Mesenchymal stem cell (in vitro differentiated cells and primary cell): ENCODE data around the gene RBM6.

Experiments used
- DNase-seq: peaks from one replicate; pipeline ENCODE4 v3.0.0-alpha.2; 2013
- H2AFZ ChIP-seq: one replicate; pipeline ENCODE4 v1.6.1; 2013; ENCODE audit warnings: low read depth, mild to moderate bottlenecking, control low read depth, inconsistent platforms, low read length, moderate library complexity
- H2AK5ac ChIP-seq: 2 replicates; pipeline ENCODE4 v1.6.1; 2013; ENCODE audit warnings: low read length, moderate library complexity, mild to moderate bottlenecking, inconsistent platforms; ENCODE audit not compliant: severe bottlenecking
- H2BK120ac ChIP-seq: one replicate; pipeline ENCODE4 v1.6.1; 2013; ENCODE audit warnings: low read depth, mild to moderate bottlenecking, inconsistent platforms, low read length, moderate library complexity
- H2BK12ac ChIP-seq, 2 experiments: one replicate each; pipeline ENCODE4 v1.6.1; 2013; ENCODE audit warnings: inconsistent platforms in 2 of 2, low read length in 2 of 2, mild to moderate bottlenecking in 2 of 2, moderate library complexity in 2 of 2, control low read depth in 1 of 2
- H2BK15ac ChIP-seq: one replicate; pipeline ENCODE4 v1.6.1; 2013; ENCODE audit warnings: mild to moderate bottlenecking, low read depth, inconsistent platforms; ENCODE audit not compliant: poor library complexity, severe bottlenecking
- H2BK5ac ChIP-seq: 2 replicates; pipeline ENCODE4 v1.6.1; 2013; ENCODE audit warnings: low read depth, mild to moderate bottlenecking, low read length, control low read depth, inconsistent platforms; ENCODE audit not compliant: poor library complexity, severe bottlenecking
- H3K14ac ChIP-seq, 2 experiments: one replicate each; pipeline ENCODE4 v1.6.1; 2013; ENCODE audit warnings: inconsistent platforms in 2 of 2, low read length in 2 of 2, control low read depth in 1 of 2, mild to moderate bottlenecking in 1 of 2, moderate library complexity in 1 of 2
- H3K18ac ChIP-seq, 2 experiments: one replicate each; pipeline ENCODE4 v1.6.1; 2013; ENCODE audit warnings: inconsistent platforms in 2 of 2, low read length in 2 of 2, control low read depth in 1 of 2, low read depth in 1 of 2, mild to moderate bottlenecking in 1 of 2
- H3K23ac ChIP-seq, 2 experiments: one replicate each; pipeline ENCODE4 v1.6.1; 2013; ENCODE audit warnings: inconsistent platforms in 2 of 2, low read length in 2 of 2, mild to moderate bottlenecking in 2 of 2, moderate library complexity in 2 of 2, control low read depth in 1 of 2
- H3K27ac ChIP-seq: 2 replicates; pipeline ENCODE4 v1.5.1; 2013; ENCODE audit warnings: mild to moderate bottlenecking, moderate library complexity, low read length, control low read depth, inconsistent platforms; ENCODE audit not compliant: poor library complexity, severe bottlenecking
- H3K27me3 ChIP-seq, 2 experiments: 2 replicates each; pipeline versions ENCODE4 v1.6.1 to v1.7.0; 2013; ENCODE audit warnings: low read length in 2 of 2, mild to moderate bottlenecking in 2 of 2, moderate library complexity in 2 of 2, control low read depth in 1 of 2, inconsistent platforms in 1 of 2; ENCODE audit not compliant: control insufficient read depth in 1 of 2, insufficient read depth in 1 of 2
- H3K36me3 ChIP-seq, 2 experiments: 2 replicates each; pipeline versions ENCODE4 v1.6.1 to v1.7.0; 2013; ENCODE audit warnings: low read length in 2 of 2, control low read depth in 1 of 2, inconsistent platforms in 1 of 2, low read depth in 1 of 2, mild to moderate bottlenecking in 1 of 2; ENCODE audit not compliant: insufficient read depth in 2 of 2, control insufficient read depth in 1 of 2
- H3K4ac ChIP-seq, 2 experiments: one replicate each; pipeline ENCODE4 v1.6.1; 2013; ENCODE audit warnings: inconsistent platforms in 2 of 2, low read length in 2 of 2, mild to moderate bottlenecking in 2 of 2, moderate library complexity in 2 of 2, control low read depth in 1 of 2, low read depth in 1 of 2
- H3K4me1 ChIP-seq: 2 replicates; pipeline ENCODE4 v1.6.1; 2013; ENCODE audit warnings: low read depth, low read length, control low read depth; ENCODE audit not compliant: control insufficient read depth, insufficient read depth
- H3K4me2 ChIP-seq: 2 replicates; pipeline ENCODE4 v1.6.1; 2013; ENCODE audit warnings: low read length, mild to moderate bottlenecking, inconsistent platforms; ENCODE audit not compliant: poor library complexity, severe bottlenecking
- H3K4me3 ChIP-seq, 2 experiments: 2 replicates each; pipeline versions ENCODE4 v1.5.1 to v1.7.0; 2013; ENCODE audit warnings: low read length in 2 of 2, mild to moderate bottlenecking in 2 of 2, control low read depth in 1 of 2, low read depth in 1 of 2; ENCODE audit not compliant: insufficient read depth in 1 of 2
- H3K79me1 ChIP-seq: replicated peaks from 2 replicates; pipeline ENCODE4 v1.6.1; 2013; ENCODE audit warnings: mild to moderate bottlenecking, control low read depth, low read length, inconsistent platforms; ENCODE audit not compliant: poor library complexity, severe bottlenecking
- H3K9ac ChIP-seq: 2 replicates; pipeline ENCODE4 v1.7.0; 2013; ENCODE audit warnings: mild to moderate bottlenecking, low read length, moderate library complexity
- H3K9me3 ChIP-seq: 2 replicates; pipeline ENCODE4 v1.7.0; 2013; ENCODE audit warnings: mild to moderate bottlenecking, low read length; ENCODE audit not compliant: control insufficient read depth
- H4K8ac ChIP-seq: one replicate; pipeline ENCODE4 v1.6.1; 2013; ENCODE audit warnings: inconsistent platforms, mild to moderate bottlenecking, low read length, moderate library complexity
- H4K91ac ChIP-seq: one replicate; pipeline ENCODE4 v1.6.1; 2013; ENCODE audit warnings: mild to moderate bottlenecking, low read length, inconsistent platforms
- WGBS: methylation state at CpG from one replicate; pipeline ENCODE4 v1.1.7; 2013; ENCODE audit warnings: mixed read lengths; 5-methylcytosine and 5-hydroxymethylcytosine counted together

Gene RBM6

GRCh38 chr3:50050361-50050760, 110.4 kb downstream of the RBM6 start:
- Histone ChIP-seq H3K27me3 (no peaks in the 10 kb centered on the region), H2BK15ac (no peak overlapping the region), H3K36me3 (peaks cover 16 to 45% of the 10 kb centered on the region in 2 experiments), H2BK120ac (no peak overlapping the region), H3K4ac (no peak overlapping the region), H3K9me3 (no peaks in the 10 kb centered on the region), H3K14ac (no peak overlapping the region), H2BK12ac (no peak overlapping the region), H3K23ac (no peak overlapping the region), H4K91ac (no peak overlapping the region), H3K4me3 (peak overlapping the region in 1 of 2 experiments; percentile 46), H3K27ac (peak overlapping the region; percentile 24), H3K18ac (no peak overlapping the region), H3K79me1 (peaks cover 19% of the 10 kb centered on the region), H2AFZ (no peak overlapping the region), H2AK5ac (no peak overlapping the region), H3K9ac (peak overlapping the region; percentile 68), H3K4me1 (peaks cover 2% of the 10 kb centered on the region), H2BK5ac (no peak overlapping the region), H4K8ac (no peak overlapping the region), H3K4me2 (no peak overlapping the region)
- DNase-seq: no peak

GRCh38 chr3:50057756-50058155, 117.8 kb downstream of the RBM6 start:
- Histone ChIP-seq H3K4me2 (no peak overlapping the region), H2BK12ac (no peak overlapping the region), H3K4me1 (no peaks in the 10 kb centered on the region), H2BK15ac (no peak overlapping the region), H4K8ac (no peak overlapping the region), H3K36me3 (peaks cover 24 to 79% of the 10 kb centered on the region in 2 experiments), H3K9me3 (peaks cover 2% of the 10 kb centered on the region), H2BK5ac (no peak overlapping the region), H3K9ac (no peak overlapping the region), H3K18ac (no peak overlapping the region), H2BK120ac (no peak overlapping the region), H3K79me1 (peaks cover 18% of the 10 kb centered on the region), H3K27ac (no peak overlapping the region), H3K4ac (no peak overlapping the region), H3K27me3 (no peaks in the 10 kb centered on the region), H2AFZ (no peak overlapping the region), H4K91ac (no peak overlapping the region), H3K4me3 (no peak overlapping the region), H3K23ac (no peak overlapping the region), H2AK5ac (no peak overlapping the region), H3K14ac (no peak overlapping the region)
- WGBS: 96% methylated on average over 6 of the region's 6 CpGs
- no peak for DNase-seq

GRCh38 chr3:50068134-50068533, 128.2 kb downstream of the RBM6 start:
- no peak overlapping the region for H3K4ac ChIP-seq

GRCh38 chr3:50078091-50078490, 138.1 kb downstream of the RBM6 start:
- Histone ChIP-seq H2BK5ac (no peak overlapping the region), H3K18ac (no peak overlapping the region), H3K4me2 (no peak overlapping the region), H4K91ac (no peak overlapping the region), H3K14ac (no peak overlapping the region), H3K79me1 (peaks cover 5% of the 10 kb centered on the region), H3K4me1 (no peaks in the 10 kb centered on the region), H2AK5ac (no peak overlapping the region), H3K9ac (no peak overlapping the region), H3K27me3 (no peaks in the 10 kb centered on the region), H3K4me3 (no peak overlapping the region), H2BK15ac (no peak overlapping the region), H2AFZ (no peak overlapping the region), H2BK120ac (no peak overlapping the region), H3K9me3 (no peaks in the 10 kb centered on the region), H3K27ac (no peak overlapping the region), H3K4ac (no peak overlapping the region), H3K36me3 (peaks cover 32 to 43% of the 10 kb centered on the region in 2 experiments), H4K8ac (no peak overlapping the region), H2BK12ac (no peak overlapping the region), H3K23ac (no peak overlapping the region)
- WGBS: 100% methylated on average over 1 of the region's 1 CpG
- no peak for DNase-seq

More at GRCh38 chr3:50068134-50068533, 128.2 kb downstream of the RBM6 start:
- Histone ChIP-seq H2AK5ac (no peak overlapping the region), H2BK15ac (no peak overlapping the region), H3K27ac (peak overlapping the region; percentile 70), H3K4me2 (no peak overlapping the region), H2AFZ (no peak overlapping the region), H3K14ac (no peak overlapping the region), H3K36me3 (peaks cover 43 to 93% of the 10 kb centered on the region in 2 experiments), H3K27me3 (no peaks in the 10 kb centered on the region), H3K79me1 (peaks cover 12% of the 10 kb centered on the region), H3K4me3 (no peak overlapping the region), H4K8ac (no peak overlapping the region), H2BK12ac (no peak overlapping the region), H2BK120ac (no peak overlapping the region), H2BK5ac (no peak overlapping the region), H3K4me1 (no peaks in the 10 kb centered on the region), H3K9me3 (no peaks in the 10 kb centered on the region), H3K18ac (no peak overlapping the region), H3K9ac (no peak overlapping the region), H4K91ac (no peak overlapping the region), H3K23ac (no peak overlapping the region)
- peak; percentile 15 for DNase-seq
- 100% methylated on average over 1 of the region's 2 CpGs for WGBS
